Measurements from ENCODE around the gene PFKM. TPM values are rescaled to one million over a fixed set of nuclear protein-coding genes. Genes with fewer than 3 reads are reported as not detected.
A peak's percentile ranks its signal among the peaks of the same experiment; 100 is the strongest.
"Not testable (repeated sequence)": the region's sequence is repeated elsewhere in the genome, so short reads cannot be mapped to it uniquely, and the experiment has no call there.

PFKM gene
- total and polyA plus RNA-seq, 11 donors = 160 to 901 (median 474) TPM

GRCh38 chr12:48123169-48123568, 4.0 kb downstream of the PFKM start:
- ATAC-seq = no peak
- Histone ChIP-seq H3K9me3 (no peaks in the 10 kb centered on the region), H3K27ac (peak overlapping the region in 11 of 12 donors; percentile 36 to 95 (median 72)), H3K36me3 (peaks cover 0 to 55% (median 25%) of the 10 kb centered on the region in 9 donors), H3K27me3 (no peaks in the 10 kb centered on the region), H3K4me1 (peaks cover 0 to 60% (median 17%) of the 10 kb centered on the region in 12 donors), H3K4me3 (peak overlapping the region in 11 of 12 donors; percentile 6 to 97 (median 42))
- WGBS, 4 donors = 45 to 58% (median 53%) methylated on average over 4 of the region's 4 CpGs
- TF ChIP-seq POLR2A (IDR thresholded peaks at IDR 0.05) (no peak), CTCF (IDR thresholded peaks at IDR 0.05) (no peak)
- intact Hi-C loops (cut with DNase I) = loop anchor here in 1 of 10 donors (5.0 kb wide), 1 partner anchor 34 kb away; the partner anchor contains the start of gene ASB8
- DNase-seq = no peak

GRCh38 chr12:48125542-48125941, 6.4 kb downstream of the PFKM start:
- intact Hi-C loops (cut with DNase I); DNase-seq; H3K27me3 ChIP-seq; H3K9me3 ChIP-seq; ATAC-seq: not testable (repeated sequence)
- Histone ChIP-seq H3K4me1 (peaks cover 0 to 60% (median 13%) of the 10 kb centered on the region in 12 donors), H3K4me3 (peak overlapping the region in 1 of 12 donors; percentile 66), H3K27ac (peak overlapping the region; percentile 25 to 95 (median 72)), H3K36me3 (peaks cover 0 to 78% (median 36%) of the 10 kb centered on the region in 9 donors)
- WGBS, 4 donors = 73 to 83% (median 78%) methylated on average over 5 of the region's 5 CpGs

GRCh38 chr12:48125985-48126384, 6.8 kb downstream of the PFKM start:
- Histone ChIP-seq H3K4me3 (peak overlapping the region in 5 of 12 donors; percentile 13 to 31 (median 28)), H3K36me3 (peaks cover 0 to 83% (median 40%) of the 10 kb centered on the region in 9 donors), H3K4me1 (peaks cover 0 to 63% (median 16%) of the 10 kb centered on the region in 12 donors), H3K27ac (peak overlapping the region in 11 of 12 donors; percentile 28 to 95 (median 71)), H3K9me3 (no peaks in the 10 kb centered on the region), H3K27me3 (no peaks in the 10 kb centered on the region)
- WGBS, 4 donors = 45 to 56% (median 51%) methylated on average over 4 of the region's 4 CpGs
- intact Hi-C loops (cut with DNase I) = no loop called here
- ATAC-seq = peak; percentile 91 to 94 (median 94)
- DNase-seq = peak in 4 of 5 donors; percentile 67 to 78 (median 72)
- TF ChIP-seq CTCF (IDR thresholded peaks at IDR 0.05) (no peak), POLR2A (IDR thresholded peaks at IDR 0.05) (no peak)

DNA sequence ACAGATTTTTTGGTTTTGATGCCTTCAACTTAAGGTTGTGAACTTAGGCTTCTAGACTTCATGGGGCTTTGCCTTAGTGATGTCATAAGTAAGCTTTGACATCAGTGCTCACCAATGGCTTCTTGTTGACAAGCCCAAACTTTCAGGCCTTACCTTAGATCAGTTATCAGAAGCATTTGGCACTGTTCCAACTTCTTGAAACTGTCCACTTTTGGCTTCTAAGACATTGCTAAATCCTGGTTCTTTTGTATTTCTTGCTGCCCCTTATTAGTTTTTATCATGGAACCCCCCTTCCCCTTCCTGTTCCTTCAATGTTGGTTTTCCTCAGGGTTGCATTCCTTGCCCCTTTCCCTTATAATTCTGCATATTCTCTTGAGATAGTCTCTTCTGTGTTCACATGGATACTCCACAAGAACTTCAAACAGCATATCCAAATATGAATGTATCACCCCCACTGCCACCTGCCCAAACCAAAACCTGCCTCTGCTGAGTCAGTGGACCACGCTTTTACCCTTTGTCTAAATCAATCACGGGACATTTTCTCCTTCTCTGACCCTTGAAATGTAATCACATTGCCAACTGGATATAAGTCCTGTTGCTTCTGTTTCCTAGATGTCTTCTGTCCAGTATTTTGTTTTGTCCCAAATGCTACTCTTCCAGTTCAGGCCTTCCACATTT, 7.9 kb downstream of the PFKM start:
- H3K9me3 ChIP-seq = no peaks in the 10 kb centered on the region
- 55 to 71% (median 57%) methylated on average over 2 of the region's 2 CpGs for WGBS, 4 donors
- peak overlapping the region in 11 of 12 donors; percentile 24 to 95 (median 66) for H3K27ac ChIP-seq
- no peak for ATAC-seq
- H3K27me3 ChIP-seq = no peaks in the 10 kb centered on the region
- peaks cover 0 to 72% (median 18%) of the 10 kb centered on the region in 12 donors for H3K4me1 ChIP-seq
- no peak for DNase-seq
- intact Hi-C loops (cut with DNase I) = no loop called here
- TF ChIP-seq POLR2A (IDR thresholded peaks at IDR 0.05) (no peak), CTCF (IDR thresholded peaks at IDR 0.05) (no peak)
- peaks cover 0 to 94% (median 51%) of the 10 kb centered on the region in 9 donors for H3K36me3 ChIP-seq
- H3K4me3 ChIP-seq = peak overlapping the region in 1 of 12 donors; percentile 28
